IPS-15b (cell line): ENCODE measurements around the gene GPC6.
"Not testable (repeated sequence)": the region's sequence is repeated elsewhere in the genome, so short reads cannot be mapped to it uniquely, and the experiment has no call there.

Experiments used
- H3K27me3 ChIP-seq: one replicate; pipeline ENCODE4 v1.6.1; 2013; ENCODE audit warnings: low read length; ENCODE audit not compliant: control insufficient read depth, insufficient read depth
- H3K36me3 ChIP-seq: one replicate; pipeline ENCODE4 v1.6.1; 2013; ENCODE audit warnings: low read length; ENCODE audit not compliant: control insufficient read depth, insufficient read depth
- H3K4me1 ChIP-seq: one replicate; pipeline ENCODE4 v1.6.1; 2013; ENCODE audit warnings: mild to moderate bottlenecking, low read length; ENCODE audit not compliant: control insufficient read depth, insufficient read depth
- H3K4me3 ChIP-seq: one replicate; pipeline ENCODE4 v1.5.1; 2013; ENCODE audit warnings: low read depth, low read length
- H3K9ac ChIP-seq: one replicate; pipeline ENCODE4 v1.6.1; 2013; ENCODE audit warnings: low read depth, mild to moderate bottlenecking, low read length
- H3K9me3 ChIP-seq: one replicate; pipeline ENCODE4 v1.6.1; 2013; ENCODE audit warnings: mild to moderate bottlenecking, low read length; ENCODE audit not compliant: control insufficient read depth, insufficient read depth

Gene GPC6

GRCh38 chr13:93304868-93305613 lies 78.4 kb downstream of the GPC6 start:
- Histone ChIP-seq H3K36me3 (no peaks in the 10 kb centered on the region), H3K4me1 (peaks cover 12% of the 10 kb centered on the region), H3K9ac (no peak overlapping the region), H3K4me3 (no peak overlapping the region), H3K27me3 (no peaks in the 10 kb centered on the region), H3K9me3 (no peaks in the 10 kb centered on the region)

GRCh38 chr13:93305886-93306285 lies 79.3 kb downstream of the GPC6 start:
- Histone ChIP-seq H3K9ac (no peak overlapping the region), H3K9me3 (no peaks in the 10 kb centered on the region), H3K36me3 (no peaks in the 10 kb centered on the region), H3K4me3 (no peak overlapping the region), H3K27me3 (no peaks in the 10 kb centered on the region), H3K4me1 (peaks cover 12% of the 10 kb centered on the region)

- H3K4me3 ChIP-seq: no peak overlapping the region
- no peaks in the 10 kb centered on the region for H3K27me3 ChIP-seq
- H3K36me3 ChIP-seq: no peaks in the 10 kb centered on the region
- peaks cover 12% of the 10 kb centered on the region for H3K4me1 ChIP-seq
- no peak overlapping the region for H3K9ac ChIP-seq
- no peaks in the 10 kb centered on the region for H3K9me3 ChIP-seq
Observed at GRCh38 chr13:93307136-93307535, 80.5 kb downstream of the GPC6 start.

GRCh38 chr13:93307651-93308050 lies 81.0 kb downstream of the GPC6 start:
- no peaks in the 10 kb centered on the region for H3K27me3 ChIP-seq

GRCh38 chr13:93309886-93310523 lies 83.4 kb downstream of the GPC6 start:
- no peaks in the 10 kb centered on the region for H3K27me3 ChIP-seq
- H3K9me3 ChIP-seq: no peaks in the 10 kb centered on the region
- H3K9ac ChIP-seq: no peak overlapping the region
- no peak overlapping the region for H3K4me3 ChIP-seq
- H3K4me1 ChIP-seq: peaks cover 4% of the 10 kb centered on the region
- H3K36me3 ChIP-seq: no peaks in the 10 kb centered on the region

More at GRCh38 chr13:93307651-93308050, 81.0 kb downstream of the GPC6 start:
- peaks cover 12% of the 10 kb centered on the region for H3K4me1 ChIP-seq
- no peaks in the 10 kb centered on the region for H3K36me3 ChIP-seq
- no peaks in the 10 kb centered on the region for H3K9me3 ChIP-seq
- no peak overlapping the region for H3K9ac ChIP-seq
- no peak overlapping the region for H3K4me3 ChIP-seq

- no peaks in the 10 kb centered on the region for H3K36me3 ChIP-seq
- no peaks in the 10 kb centered on the region for H3K9me3 ChIP-seq
- peaks cover 14% of the 10 kb centered on the region for H3K4me1 ChIP-seq
- H3K27me3 ChIP-seq: no peaks in the 10 kb centered on the region
- H3K9ac ChIP-seq: no peak overlapping the region
- H3K4me3 ChIP-seq: no peak overlapping the region
Observed at GRCh38 chr13:93316841-93317240, 90.2 kb downstream of the GPC6 start.

GRCh38 chr13:93318534-93319254 lies 92.1 kb downstream of the GPC6 start:
- Histone ChIP-seq H3K4me3 (no peak overlapping the region), H3K4me1 (peaks cover 14% of the 10 kb centered on the region), H3K9ac (no peak overlapping the region), H3K36me3 (no peaks in the 10 kb centered on the region), H3K9me3 (no peaks in the 10 kb centered on the region), H3K27me3 (no peaks in the 10 kb centered on the region)

- Histone ChIP-seq H3K36me3 (no peaks in the 10 kb centered on the region), H3K9me3 (no peaks in the 10 kb centered on the region), H3K27me3 (no peaks in the 10 kb centered on the region), H3K9ac (no peak overlapping the region), H3K4me3 (no peak overlapping the region), H3K4me1 (peaks cover 14% of the 10 kb centered on the region)
Observed at GRCh38 chr13:93320942-93321341, 94.3 kb downstream of the GPC6 start.

- H3K27me3 ChIP-seq: not testable (repeated sequence)
Observed at GRCh38 chr13:93323880-93324279, 97.3 kb downstream of the GPC6 start.

GRCh38 chr13:93325303-93326233 lies 99.0 kb downstream of the GPC6 start:
- no peak overlapping the region for H3K4me3 ChIP-seq
- no peak overlapping the region for H3K9ac ChIP-seq

More at GRCh38 chr13:93323880-93324279, 97.3 kb downstream of the GPC6 start:
- not testable (repeated sequence) for H3K9ac ChIP-seq, H3K4me3 ChIP-seq, H3K36me3 ChIP-seq, H3K9me3 ChIP-seq, H3K4me1 ChIP-seq

GRCh38 chr13:93326234-93326811 lies 99.7 kb downstream of the GPC6 start:
- Histone ChIP-seq H3K9me3 (no peaks in the 10 kb centered on the region), H3K27me3 (no peaks in the 10 kb centered on the region), H3K36me3 (no peaks in the 10 kb centered on the region), H3K4me3 (no peak overlapping the region), H3K4me1 (peaks cover 5% of the 10 kb centered on the region), H3K9ac (no peak overlapping the region)

More at GRCh38 chr13:93325303-93326233, 99.0 kb downstream of the GPC6 start:
- H3K4me1 ChIP-seq: peaks cover 5% of the 10 kb centered on the region
- no peaks in the 10 kb centered on the region for H3K9me3 ChIP-seq
- no peaks in the 10 kb centered on the region for H3K36me3 ChIP-seq
- H3K27me3 ChIP-seq: no peaks in the 10 kb centered on the region
